Activated CD8-positive, alpha-beta memory T cell treated with anti-CD3 and anti-CD28 coated beads for 36 hours (primary cell): ENCODE data around the gene MORN5. TPM values are rescaled to one million over a fixed set of nuclear protein-coding genes. Genes with fewer than 3 reads are reported as not detected.

Source experiments
- CTCF ChIA-PET: fragments of 350-600 bp; sonication (Branson Sonifier 250); formaldehyde crosslinking; loops from one replicate; lab custom pipeline; 2021; ENCODE audit warnings: antibody characterized with exemption; lab: Charles Lee
- POLR2A ChIA-PET: fragments of 350-600 bp; sonication (Branson Sonifier 250); formaldehyde crosslinking; loops from one replicate; lab custom pipeline; 2021; ENCODE audit warnings: antibody characterized with exemption; lab: Charles Lee
- total RNA-seq, 2 experiments: library from RNA; stranded (reverse); gene quantifications; one replicate each; pipeline ENCODE4 v1.2.3, GENCODE V29; 2021

MORN5 gene
- total RNA-seq, 2 experiments from 2014 or later, result not detected

DNA sequence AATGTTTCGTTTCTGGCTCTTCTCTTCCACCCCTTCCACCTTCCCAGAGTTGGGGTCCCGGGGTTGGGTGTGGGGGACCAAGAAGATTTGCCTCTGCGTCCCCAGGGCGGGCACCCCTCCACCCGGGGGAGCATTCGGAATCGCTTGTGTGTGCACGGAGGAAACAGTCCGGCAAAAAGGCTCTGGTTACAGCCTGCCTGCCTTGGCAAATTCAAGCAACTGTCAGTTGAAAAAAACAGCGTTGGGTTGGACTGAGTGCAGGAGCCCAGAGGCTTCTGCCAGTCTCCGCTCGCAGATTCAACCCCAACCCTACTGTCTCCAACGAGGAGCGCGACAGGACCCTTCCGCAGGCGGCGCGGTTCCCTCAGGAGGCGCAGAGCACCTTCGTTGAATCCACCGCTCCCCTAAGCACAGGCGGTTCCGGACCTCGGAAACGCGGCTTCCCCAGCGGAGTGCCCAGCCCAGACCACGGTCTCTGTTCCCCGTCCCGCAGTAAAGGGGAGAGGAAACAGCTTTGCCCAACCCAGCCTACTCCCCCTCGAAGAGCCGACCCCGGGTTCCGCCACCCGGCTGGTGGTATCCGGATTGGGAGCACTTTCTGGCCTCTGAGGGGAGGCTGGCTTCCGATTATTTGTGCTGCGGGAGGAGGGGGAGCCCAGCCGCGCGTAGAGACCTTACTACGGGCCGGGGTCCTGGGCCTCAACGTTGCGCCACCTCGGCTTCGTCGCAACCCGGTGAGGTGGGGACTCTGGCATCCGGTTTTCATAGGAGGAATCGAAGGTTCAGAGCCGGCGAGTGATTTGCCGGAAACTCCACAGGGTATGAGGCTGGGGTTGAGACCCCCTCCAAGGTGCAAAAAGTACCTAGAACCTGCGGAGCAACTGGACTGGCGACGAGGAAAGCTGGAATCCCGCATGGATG is 59.5 kb downstream of the MORN5 start:
- POLR2A ChIA-PET, result no interaction called here
- CTCF ChIA-PET, result no interaction called here

GRCh38 chr9:122219856-122220672 is 60.4 kb downstream of the MORN5 start:
- POLR2A ChIA-PET, result no interaction called here
- CTCF ChIA-PET, result no interaction called here

DNA sequence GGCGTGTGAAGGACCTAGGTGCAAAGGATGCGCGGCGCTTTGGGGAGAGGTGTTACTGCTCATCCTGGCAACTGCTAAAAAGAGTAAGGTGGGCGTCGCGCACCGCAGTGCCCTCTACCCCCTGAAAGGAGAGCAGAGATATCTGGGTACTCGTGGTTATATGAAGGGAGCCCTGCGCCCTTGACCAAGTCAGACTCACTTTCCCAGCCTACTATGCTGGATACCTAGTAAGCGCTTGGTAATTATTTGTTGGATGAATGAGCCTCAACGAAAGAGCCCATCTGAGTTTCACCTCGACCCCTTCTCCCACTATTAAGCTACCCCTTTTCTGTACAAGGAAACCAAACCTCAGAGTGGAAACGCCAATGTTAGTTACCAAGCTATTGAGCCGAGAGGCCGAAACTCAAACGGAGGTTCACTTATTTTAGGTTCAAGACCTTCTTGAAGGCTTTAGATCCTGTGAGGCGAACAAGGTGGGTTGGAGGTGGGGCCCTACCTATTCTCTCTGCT is 61.0 kb downstream of the MORN5 start:
- POLR2A ChIA-PET, result no interaction called here
- CTCF ChIA-PET, result no interaction called here

GRCh38 chr9:122221183-122221811 is 61.6 kb downstream of the MORN5 start:
- CTCF ChIA-PET, result no interaction called here

DNA sequence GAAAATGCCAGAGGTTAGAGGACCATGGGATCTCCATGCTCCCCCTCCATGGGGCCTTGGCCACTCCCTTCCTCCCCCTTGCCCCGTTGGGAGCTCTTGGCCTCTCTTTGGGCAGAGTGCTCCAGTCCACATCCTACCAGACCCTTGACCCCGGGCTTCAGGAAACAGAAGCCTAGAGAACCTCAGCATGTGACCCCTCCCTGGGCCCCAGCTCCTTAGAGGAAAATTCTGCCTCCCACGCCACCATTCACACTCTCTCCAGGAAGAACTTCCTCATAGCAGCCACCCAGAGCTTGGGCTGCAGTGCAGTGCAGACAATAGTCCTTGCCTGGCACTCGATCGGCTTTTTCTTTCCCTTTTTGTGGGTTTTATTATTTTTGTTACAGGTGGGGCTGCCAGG is 63.1 kb downstream of the MORN5 start:
- POLR2A ChIA-PET, result no interaction called here
- CTCF ChIA-PET, result no interaction called here

More at GRCh38 chr9:122221183-122221811, 61.6 kb downstream of the MORN5 start:
- POLR2A ChIA-PET, result no interaction called here

- ChIA-PET CTCF (no interaction called here), POLR2A (no interaction called here)
Measured at GRCh38 chr9:122223435-122223834, 63.7 kb downstream of the MORN5 start.

GRCh38 chr9:122225312-122226141 is 65.8 kb downstream of the MORN5 start:
- POLR2A ChIA-PET, result no interaction called here
- CTCF ChIA-PET, result no interaction called here

GRCh38 chr9:122226142-122226757 is 66.5 kb downstream of the MORN5 start:
- CTCF ChIA-PET, result no interaction called here
- POLR2A ChIA-PET, result no interaction called here

- CTCF ChIA-PET, result no interaction called here
- POLR2A ChIA-PET, result no interaction called here
Measured at GRCh38 chr9:122226758-122227574, 67.3 kb downstream of the MORN5 start.

DNA sequence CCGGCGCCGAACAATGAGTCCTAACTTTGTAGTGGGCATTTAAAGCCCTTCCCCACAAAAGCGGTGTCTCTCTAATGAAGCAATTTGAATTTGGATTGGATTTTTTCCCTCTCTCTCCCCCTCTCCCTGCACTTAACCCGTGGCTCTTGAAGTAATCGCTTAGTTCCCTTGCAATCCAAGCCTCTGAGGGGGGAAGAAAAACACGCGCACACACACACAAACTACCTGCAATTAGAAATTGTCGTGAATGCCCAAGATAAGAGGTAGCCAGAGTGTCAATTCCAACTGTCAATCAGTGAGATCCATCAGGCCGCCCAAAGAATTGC is 67.8 kb downstream of the MORN5 start:
- POLR2A ChIA-PET, result no interaction called here
- CTCF ChIA-PET, result no interaction called here

- POLR2A ChIA-PET, result no interaction called here
- CTCF ChIA-PET, result no interaction called here
Measured at GRCh38 chr9:122228191-122228567, 68.5 kb downstream of the MORN5 start.

GRCh38 chr9:122228568-122229484 is 69.1 kb downstream of the MORN5 start, which contains the start of gene LHX6:
TSS of gene LHX6 (minus strand) at chr9:122228957. CDS start at chr9:122228740, 217 bp downstream.
- CTCF ChIA-PET, result no interaction called here
- POLR2A ChIA-PET, result no interaction called here

DNA sequence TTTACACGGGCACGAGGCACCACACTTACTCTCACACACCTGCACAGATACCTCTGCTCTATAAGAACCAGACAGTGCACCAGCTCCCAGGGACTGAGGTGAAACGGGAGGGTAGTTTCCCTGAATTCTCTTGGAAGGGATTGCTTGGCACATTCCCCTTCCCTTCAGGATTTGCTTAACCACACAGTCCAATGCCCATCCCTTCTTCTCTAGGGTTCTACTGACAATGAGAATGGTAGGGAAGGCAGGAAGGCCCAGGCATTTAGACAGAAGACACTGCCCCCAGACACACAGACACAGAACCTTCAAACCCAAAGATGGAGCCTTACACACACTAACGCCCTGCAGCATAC is 69.8 kb downstream of the MORN5 start:
- ChIA-PET POLR2A (no interaction called here), CTCF (no interaction called here)

DNA sequence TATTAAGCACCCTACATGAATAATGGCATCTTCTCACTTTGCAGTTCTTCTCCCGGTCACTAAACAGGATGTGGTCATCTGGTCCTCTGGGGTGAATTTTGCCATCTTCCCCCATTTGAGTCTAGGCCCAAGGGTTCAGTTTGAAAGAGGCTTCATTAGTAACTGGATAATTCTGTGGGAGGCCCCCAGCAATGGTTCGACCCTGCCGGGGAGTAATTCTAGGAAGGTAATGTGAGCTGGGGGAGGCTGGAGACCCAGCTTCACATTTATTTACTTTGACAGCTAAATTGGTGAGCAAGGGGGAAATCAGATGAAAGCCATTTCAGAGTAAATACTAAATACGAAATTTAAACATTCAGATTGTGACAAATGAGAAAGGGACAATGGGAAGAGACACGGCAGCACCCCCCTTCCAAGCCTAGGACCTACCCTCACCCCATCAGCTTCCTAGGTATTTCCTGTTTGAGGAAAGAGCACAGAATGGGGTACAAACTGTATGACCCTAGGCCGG is 73.1 kb downstream of the MORN5 start:
- ChIA-PET CTCF (interaction anchor here (0.6 kb wide), 1 partner anchor 81 kb away, joined by 3 read pairs; no protein-coding TSS in a partner anchor), POLR2A (interaction anchor here (0.6 kb wide), 1 partner anchor 38 kb away, joined by 5 read pairs; no protein-coding TSS in a partner anchor)

GRCh38 chr9:122234022-122234748 is 74.5 kb downstream of the MORN5 start:
- POLR2A ChIA-PET, result no interaction called here
- CTCF ChIA-PET, result no interaction called here

DNA sequence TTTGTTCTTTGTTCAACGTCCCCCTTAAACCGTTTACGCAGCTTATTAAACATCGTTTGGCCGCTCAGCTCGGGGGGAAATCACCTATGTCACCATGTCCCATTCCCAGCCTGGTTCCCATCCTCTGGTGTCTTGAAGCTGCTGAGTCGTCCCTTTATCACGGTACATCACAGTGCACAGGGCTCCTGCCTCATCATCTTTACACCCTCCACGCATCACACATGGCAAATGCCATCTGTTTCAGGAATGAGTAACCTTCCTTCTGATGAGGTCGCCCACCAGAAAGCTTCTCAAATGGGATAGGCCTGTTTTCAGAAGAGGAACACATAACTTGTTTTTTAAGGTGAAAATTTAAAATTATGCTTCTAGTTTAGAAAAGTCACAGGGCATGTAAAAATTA is 77.0 kb downstream of the MORN5 start:
- POLR2A ChIA-PET, result no interaction called here
- CTCF ChIA-PET, result no interaction called here
